Inferior parietal cortex (tissue), 1 donor: ENCODE measurements around the gene CEACAM19.
"Not testable (repeated sequence)": the region's sequence is repeated elsewhere in the genome, so short reads cannot be mapped to it uniquely, and the experiment has no call there.

ENCODE experiments used
- DNase-seq: peaks from one replicate; pipeline ENCODE4 v3.0.0-alpha.2; 2016; ENCODE audit errors: extremely low spot score

The CEACAM19 gene

GRCh38 chr19:44645407-44646048 lies 25.8 kb upstream of the CEACAM19 start:
- no peak for DNase-seq

- DNase-seq = no peak
These were observed 25.2 kb upstream of the CEACAM19 start for GRCh38 chr19:44646049-44646416.

GRCh38 chr19:44647144-44647543 lies 24.1 kb upstream of the CEACAM19 start:
- no peak for DNase-seq

GRCh38 chr19:44648631-44649251 lies 22.5 kb upstream of the CEACAM19 start:
- DNase-seq = no peak

- no peak for DNase-seq
These were observed 21.6 kb upstream of the CEACAM19 start for GRCh38 chr19:44649578-44650145.

- DNase-seq = no peak
These were observed 17.9 kb upstream of the CEACAM19 start for GRCh38 chr19:44653343-44653742.

- DNase-seq = no peak
These were observed 17.1 kb upstream of the CEACAM19 start for GRCh38 chr19:44653977-44654774.

GRCh38 chr19:44657211-44657921 lies 13.9 kb upstream of the CEACAM19 start:
- DNase-seq = peak; percentile 51

GRCh38 chr19:44658069-44658733 lies 13.1 kb upstream of the CEACAM19 start:
- DNase-seq = no peak

GRCh38 chr19:44660081-44660480 lies 11.2 kb upstream of the CEACAM19 start:
- DNase-seq = no peak

GRCh38 chr19:44661205-44661604 lies 10.1 kb upstream of the CEACAM19 start:
- no peak for DNase-seq

- DNase-seq = no peak
These were observed 9.4 kb upstream of the CEACAM19 start for GRCh38 chr19:44661904-44662303.

GRCh38 chr19:44662691-44663385 lies 8.4 kb upstream of the CEACAM19 start:
- no peak for DNase-seq

GRCh38 chr19:44663996-44664395 lies 7.3 kb upstream of the CEACAM19 start:
- DNase-seq = no peak

GRCh38 chr19:44664976-44665375 lies 6.3 kb upstream of the CEACAM19 start:
- no peak for DNase-seq

GRCh38 chr19:44666852-44667556 lies 4.3 kb upstream of the CEACAM19 start:
- DNase-seq = no peak

GRCh38 chr19:44668985-44669764 lies 2.1 kb upstream of the CEACAM19 start:
- DNase-seq = no peak

GRCh38 chr19:44670027-44670426 lies 1.3 kb upstream of the CEACAM19 start:
- not testable (repeated sequence) for DNase-seq

- no peak for DNase-seq
These were observed 944 bp downstream of the CEACAM19 start for GRCh38 chr19:44672226-44672625.
